ENCODE results near the gene PDAP1.

DNA sequence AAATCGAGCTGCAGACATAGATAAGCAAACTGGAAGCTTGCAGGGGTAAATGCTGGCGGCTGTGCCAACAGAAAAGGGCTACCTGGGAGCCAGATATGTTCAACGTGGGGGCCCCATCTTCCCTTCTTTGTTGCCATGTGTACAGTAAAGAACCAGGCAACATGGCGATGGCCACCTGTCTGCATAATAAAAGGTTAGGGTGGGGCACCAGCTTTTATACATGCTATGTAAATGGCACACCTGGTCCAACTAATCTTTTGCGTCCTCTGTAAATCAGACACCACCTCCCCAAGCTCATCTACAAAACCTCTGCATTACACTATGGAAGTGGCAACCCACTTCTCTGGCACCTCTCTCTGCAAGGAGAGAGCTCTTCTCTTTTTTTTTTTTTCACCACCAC lies 14.2 kb upstream of the PDAP1 start:
- TF ChIP-seq, protein P1, sequence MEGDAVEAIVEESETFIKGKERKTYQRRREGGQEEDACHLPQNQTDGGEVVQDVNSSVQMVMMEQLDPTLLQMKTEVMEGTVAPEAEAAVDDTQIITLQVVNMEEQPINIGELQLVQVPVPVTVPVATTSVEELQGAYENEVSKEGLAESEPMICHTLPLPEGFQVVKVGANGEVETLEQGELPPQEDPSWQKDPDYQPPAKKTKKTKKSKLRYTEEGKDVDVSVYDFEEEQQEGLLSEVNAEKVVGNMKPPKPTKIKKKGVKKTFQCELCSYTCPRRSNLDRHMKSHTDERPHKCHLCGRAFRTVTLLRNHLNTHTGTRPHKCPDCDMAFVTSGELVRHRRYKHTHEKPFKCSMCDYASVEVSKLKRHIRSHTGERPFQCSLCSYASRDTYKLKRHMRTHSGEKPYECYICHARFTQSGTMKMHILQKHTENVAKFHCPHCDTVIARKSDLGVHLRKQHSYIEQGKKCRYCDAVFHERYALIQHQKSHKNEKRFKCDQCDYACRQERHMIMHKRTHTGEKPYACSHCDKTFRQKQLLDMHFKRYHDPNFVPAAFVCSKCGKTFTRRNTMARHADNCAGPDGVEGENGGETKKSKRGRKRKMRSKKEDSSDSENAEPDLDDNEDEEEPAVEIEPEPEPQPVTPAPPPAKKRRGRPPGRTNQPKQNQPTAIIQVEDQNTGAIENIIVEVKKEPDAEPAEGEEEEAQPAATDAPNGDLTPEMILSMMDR (conservative IDR thresholded peaks at IDR 0.05): no peak
- TF ChIP-seq EZH2 (IDR thresholded peaks at IDR 0.05; ENCODE audit: low read depth): no peak
